ENCODE results near the gene ADAMTS5.

Gene ADAMTS5

DNA sequence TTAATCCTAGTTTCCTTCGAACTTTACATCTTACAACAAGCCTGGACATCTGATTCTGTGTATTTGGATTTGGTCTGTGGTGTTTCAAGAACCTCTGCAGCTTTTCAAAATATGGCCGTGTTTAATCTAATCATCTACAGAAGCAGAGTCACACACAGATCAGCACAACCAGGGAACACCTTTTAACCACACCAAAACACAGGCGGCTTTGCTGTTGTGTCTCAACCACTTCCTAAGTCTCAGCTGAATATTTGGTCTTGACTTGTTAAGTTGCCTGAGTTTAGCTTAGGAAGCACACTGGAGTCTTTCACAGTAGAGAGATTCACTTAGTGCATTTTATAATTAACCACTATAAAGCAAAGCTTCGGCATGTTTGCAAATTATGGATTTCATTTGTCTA is 17.1 kb downstream of the ADAMTS5 start:
- intact Hi-C loops (cut with DNase I) = no loop called here
- DNase-seq = no peak

DNA sequence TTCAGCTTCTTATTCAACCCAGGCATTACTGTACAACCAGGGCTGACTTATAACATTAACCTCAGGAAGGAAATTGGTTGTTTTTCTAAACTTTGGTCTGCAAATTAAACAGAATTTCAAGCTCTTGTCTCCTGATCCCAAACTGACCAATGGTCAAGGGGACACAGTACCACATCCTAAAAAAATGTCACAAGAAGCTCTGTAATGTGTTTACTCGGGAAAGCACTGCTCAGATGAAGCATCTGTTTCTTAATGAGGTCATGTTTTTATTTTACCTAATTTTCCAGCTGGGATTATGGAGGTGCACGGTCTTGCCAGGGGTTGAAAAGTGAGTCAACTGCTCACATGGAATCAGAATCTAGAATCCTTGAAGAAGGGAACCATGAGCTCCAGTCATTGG is 18.7 kb downstream of the ADAMTS5 start:
- intact Hi-C loops (cut with DNase I) = no loop called here
- DNase-seq = no peak

DNA sequence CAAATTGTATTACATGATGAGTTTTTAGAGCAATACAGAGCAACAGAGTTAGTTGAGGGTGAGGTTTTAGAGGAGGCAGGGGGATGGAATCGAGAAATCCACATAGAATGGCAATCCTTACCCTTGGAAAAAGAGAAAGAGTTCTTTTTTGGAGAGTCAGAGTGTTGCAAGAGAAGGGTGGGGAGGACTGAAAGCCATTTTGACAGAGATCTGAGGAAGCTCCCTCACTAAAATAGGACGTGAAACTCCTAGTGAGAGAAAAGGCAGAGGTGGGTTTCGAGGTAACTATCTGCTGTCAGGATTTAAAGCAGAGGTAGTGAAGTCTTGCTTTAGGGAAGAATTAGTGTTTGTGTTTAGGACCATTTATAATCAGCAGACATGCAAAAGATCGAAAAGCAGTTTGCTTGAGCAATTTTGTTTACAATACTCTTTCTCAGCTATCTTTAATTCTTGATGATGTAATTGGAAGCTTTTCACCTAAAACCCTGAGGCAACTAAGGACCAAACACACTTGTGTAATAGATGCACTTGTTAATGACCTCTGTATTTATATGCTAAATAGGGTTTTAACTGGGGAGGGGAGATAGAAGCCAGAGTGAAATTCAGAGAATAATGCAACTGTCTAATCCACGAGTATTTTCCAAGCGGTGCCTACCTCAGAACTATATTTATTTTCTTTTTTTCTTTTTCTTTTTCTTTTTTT is 20.0 kb downstream of the ADAMTS5 start:
- no peak for DNase-seq
- intact Hi-C loops (cut with DNase I) = no loop called here

DNA sequence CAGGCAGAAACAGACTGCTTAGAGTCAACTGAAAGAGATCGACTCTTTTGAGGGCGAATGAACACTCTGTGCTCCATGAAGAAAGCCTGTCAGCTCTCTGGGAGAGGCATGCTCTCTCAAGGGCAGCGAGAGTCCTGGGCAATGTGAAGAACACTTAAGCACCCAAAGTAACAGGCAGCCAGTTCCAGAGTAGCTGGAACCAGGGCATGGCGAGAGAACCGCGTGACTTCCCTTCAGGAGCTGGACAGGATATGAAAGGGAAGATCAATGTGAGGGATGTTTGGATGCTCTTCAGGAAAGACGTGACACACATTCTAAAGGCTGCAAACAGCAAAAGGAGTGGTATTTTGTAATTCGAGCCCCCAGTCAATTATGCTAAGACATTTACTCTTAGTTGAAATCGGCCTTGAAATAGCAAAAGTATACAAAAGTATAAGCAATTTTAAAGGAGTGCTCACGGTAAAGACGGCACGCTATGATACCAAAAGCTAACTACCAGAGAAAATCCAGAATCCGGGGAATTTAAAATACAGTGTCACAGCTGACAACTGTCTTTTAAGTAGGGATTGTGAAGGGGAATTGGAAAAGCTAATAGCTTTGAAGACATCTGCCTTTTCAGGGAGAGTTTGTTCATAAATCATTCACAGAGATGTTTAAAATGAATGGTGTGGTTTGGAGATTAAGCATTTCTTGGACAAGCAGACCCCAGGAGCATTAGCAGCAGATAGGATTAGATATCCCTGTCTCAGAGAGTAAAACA is 20.8 kb downstream of the ADAMTS5 start:
- DNase-seq = peak in 3 of 10 donors; percentile 11 to 34 (median 33)
- intact Hi-C loops (cut with DNase I) = no loop called here

DNA sequence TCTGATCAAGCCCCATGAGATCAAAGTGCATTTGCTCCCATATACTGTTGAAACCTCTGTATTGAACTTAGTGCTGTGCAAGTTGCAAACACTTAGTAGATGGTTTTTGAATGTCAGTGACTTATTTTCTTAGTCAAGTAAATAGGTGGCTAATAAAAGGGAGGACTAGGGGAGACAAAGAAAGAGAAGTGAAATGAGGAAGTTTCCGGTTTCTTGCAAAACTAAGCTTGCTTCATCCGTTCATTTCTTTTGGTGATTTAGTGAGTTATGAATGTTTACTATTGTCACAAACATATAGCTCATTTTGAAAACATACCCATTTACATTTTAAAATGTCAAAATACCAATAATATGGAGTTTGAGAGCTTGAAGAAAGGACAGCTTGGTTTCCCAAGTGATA is 23.0 kb downstream of the ADAMTS5 start:
- no peak for DNase-seq
- intact Hi-C loops (cut with DNase I) = no loop called here

DNA sequence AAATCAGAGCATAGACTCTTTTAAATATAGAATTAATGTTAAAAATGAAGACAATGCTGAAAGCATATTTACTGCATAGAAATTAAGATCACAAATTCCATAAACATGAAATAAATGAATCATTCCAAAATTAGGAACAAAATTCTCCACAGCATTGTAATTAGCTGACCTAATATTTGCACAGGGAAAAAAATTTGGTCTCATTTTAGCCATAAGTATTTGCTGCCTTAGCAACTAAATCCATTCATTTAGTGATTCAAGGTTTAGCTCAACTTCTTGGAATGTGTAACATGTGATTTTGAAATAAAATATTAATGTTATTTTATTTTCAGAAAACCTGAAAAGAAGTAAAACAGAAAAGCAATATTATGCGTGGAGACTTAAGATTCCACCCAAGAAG is 25.5 kb downstream of the ADAMTS5 start:
- no peak for DNase-seq
- intact Hi-C loops (cut with DNase I) = no loop called here

DNA sequence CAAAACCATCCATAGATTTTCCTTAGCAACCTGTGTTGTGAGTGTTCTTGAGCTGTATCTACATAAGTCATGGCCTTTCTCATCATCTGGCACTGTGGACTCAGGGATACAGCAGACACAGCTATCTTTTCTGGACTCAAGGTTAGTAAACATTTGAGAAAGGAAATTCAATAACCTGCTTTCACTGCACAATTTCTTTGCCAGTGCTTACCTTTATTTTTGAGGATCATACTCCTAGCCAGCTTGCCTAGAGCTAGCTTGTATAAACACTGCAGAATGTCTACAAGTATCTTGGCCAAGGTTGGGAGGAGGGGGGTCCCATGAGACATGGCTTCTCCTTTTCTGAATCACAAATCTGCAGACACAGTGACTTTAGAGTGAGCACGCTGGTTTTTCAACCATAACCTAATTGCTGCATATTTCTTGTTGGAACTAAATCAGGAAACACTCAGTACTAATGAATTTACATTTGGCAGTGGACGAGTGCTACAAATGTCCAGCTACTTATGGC is 27.2 kb downstream of the ADAMTS5 start:
- intact Hi-C loops (cut with DNase I) = no loop called here

DNA sequence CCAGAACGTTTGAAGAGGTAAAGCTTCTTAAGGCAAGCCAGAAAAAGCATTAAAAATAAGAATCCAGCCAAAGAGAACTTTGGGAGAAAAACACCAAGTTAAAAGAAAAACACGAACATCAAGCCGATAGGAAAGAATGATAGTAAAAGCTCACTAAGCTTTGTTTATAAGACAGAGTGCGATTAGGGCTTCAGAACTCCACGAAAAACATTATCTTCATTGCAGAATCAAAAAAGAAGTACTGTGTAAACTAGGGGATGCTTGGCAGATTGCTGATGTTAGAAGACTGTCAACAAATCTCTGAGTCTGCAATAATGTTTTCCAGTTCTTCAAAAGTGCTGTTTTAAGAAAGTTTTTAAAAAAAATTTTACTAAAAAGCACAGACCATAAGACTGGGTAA is 30.2 kb downstream of the ADAMTS5 start:
- intact Hi-C loops (cut with DNase I) = no loop called here
- no peak for DNase-seq

More for the DNA sequence above, 27.2 kb downstream of the ADAMTS5 start:
- no peak for DNase-seq

DNA sequence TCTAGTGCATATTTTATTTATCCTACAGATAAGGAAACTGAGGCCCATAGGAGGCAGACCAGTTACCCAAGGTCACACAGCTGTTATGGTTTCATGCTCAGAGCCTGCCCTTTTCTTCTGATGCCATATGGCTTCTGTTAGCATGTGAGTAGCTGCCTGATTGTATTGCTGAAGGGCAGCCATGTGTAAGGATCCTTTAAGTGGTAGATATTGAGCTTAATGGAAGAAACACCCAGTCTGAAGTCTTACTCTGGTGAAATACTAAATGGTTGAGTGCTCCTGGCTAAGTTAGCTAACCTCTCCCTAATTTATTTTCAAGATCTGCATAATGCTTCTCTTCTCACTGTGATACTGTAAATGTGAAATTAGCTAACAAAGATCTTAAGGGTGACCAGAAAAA is 30.9 kb downstream of the ADAMTS5 start:
- intact Hi-C loops (cut with DNase I) = no loop called here
- DNase-seq = no peak

DNA sequence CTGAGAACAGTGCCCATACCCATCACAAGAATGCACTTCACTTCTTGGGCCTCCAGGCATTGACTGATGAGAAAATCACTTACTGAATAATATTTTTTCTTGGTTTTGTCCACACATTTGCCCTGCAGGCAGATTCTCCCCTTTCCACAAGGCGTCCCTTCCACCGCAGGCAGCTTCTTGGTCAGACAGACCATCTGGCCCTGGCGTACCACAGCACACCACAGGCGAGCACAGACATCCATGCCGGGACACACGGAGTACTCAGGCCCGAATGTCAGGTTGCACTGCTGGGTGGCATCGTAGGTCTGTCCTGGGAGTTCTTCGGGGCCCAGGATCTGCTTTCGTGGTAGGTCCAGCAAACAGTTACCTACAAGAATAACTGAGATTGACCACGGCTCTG is 32.5 kb downstream of the ADAMTS5 start:
- intact Hi-C loops (cut with DNase I) = no loop called here
- DNase-seq = peak in 1 of 10 donors; percentile 75

DNA sequence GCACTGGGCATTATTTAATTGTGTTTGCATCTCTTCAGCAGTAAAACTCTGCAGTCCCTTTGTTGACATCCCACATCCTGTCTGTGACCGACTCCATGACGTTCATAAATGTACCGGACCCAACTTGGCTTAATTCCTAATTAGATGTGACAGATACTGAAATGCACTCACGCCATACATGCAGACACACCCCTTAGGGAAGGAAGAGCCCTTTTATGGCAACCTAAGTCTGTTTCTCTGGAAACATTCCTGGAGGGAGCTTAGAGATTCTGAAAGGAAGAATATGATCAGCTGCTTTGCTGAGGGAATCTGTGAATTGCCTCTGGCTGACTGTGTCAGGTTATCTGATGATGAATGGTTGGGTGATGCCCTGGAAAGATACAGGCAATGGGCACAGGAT is 33.4 kb downstream of the ADAMTS5 start:
- no peak for DNase-seq

DNA sequence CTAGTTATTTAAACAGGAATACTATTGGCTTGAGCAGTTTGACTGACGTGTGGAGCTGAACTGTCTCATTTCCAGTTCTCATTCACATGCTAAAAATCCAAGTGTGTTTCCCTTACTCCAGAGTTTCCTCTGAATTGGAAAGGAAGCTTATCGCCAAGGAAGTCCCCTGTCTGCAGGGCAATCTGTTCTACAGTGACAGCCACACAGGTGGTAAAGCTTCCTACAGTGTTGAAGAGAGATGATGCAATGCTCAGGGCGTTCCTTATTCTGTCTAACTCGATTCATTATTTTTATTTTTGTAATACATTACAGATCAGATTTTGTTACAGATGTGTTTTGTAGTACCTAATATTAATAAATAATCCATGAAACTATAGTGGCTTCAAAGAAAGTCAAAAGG is 41.3 kb downstream of the ADAMTS5 start:
- intact Hi-C loops (cut with DNase I) = no loop called here

More for the DNA sequence above, 33.4 kb downstream of the ADAMTS5 start:
- intact Hi-C loops (cut with DNase I) = no loop called here

DNA sequence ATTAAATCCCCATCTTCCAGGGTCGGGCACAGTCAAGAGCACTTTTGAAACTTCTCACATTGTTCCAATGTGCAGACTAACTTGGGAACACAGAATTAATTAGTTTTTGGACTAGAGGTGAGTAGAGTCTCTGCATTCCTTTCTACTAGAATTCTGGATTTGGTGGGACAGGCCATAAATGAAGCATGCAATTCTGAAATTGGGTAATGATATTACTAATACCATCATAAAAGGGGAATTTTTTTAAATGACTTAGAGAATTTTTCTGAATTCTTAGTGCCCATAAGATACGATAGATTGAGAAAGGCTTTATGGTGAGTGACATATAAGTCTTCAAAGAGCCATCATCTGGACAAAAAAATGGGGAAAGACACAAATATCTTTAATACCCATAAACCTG is 41.8 kb downstream of the ADAMTS5 start:
- intact Hi-C loops (cut with DNase I) = no loop called here
- DNase-seq = no peak

More for the DNA sequence above, 41.3 kb downstream of the ADAMTS5 start:
- no peak for DNase-seq

DNA sequence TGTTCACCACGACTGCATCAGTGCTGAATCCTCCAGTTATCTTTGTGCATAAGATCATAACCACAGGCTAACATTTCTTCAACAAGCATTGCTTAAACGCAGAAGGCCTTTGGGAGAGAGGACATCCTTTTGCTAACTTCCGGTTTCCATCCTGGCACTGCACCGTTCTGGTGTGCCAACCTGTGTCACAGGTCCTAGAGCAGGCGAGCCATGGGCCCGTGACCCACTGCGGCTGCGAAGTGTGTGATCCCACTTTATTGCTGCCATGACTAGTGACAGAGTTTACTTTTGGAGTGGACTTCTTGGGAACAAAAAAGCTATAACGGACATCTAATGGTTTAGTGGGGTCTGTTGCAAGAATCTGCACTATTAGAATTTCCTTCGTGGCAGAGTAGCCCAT is 42.9 kb downstream of the ADAMTS5 start:
- intact Hi-C loops (cut with DNase I) = no loop called here
- no peak for DNase-seq

DNA sequence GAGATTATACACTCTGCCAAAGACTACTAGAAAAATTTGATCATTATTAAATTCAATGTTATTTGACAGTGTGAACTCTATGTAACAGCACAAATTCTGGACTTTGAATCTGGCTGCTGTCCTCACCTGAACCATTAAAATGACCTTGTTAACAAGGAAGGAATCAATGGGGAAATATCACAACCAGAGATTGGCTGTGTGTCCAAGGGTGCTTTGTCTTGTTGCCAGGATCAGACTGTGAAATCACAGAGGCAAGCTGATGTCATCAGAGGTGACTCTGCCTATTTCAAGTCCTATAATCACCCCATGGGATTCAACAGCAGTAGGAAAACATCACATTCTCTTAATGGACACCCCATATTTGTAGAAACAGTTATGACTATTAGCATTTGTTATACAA is 46.8 kb downstream of the ADAMTS5 start:
- DNase-seq = no peak
- intact Hi-C loops (cut with DNase I) = no loop called here

DNA sequence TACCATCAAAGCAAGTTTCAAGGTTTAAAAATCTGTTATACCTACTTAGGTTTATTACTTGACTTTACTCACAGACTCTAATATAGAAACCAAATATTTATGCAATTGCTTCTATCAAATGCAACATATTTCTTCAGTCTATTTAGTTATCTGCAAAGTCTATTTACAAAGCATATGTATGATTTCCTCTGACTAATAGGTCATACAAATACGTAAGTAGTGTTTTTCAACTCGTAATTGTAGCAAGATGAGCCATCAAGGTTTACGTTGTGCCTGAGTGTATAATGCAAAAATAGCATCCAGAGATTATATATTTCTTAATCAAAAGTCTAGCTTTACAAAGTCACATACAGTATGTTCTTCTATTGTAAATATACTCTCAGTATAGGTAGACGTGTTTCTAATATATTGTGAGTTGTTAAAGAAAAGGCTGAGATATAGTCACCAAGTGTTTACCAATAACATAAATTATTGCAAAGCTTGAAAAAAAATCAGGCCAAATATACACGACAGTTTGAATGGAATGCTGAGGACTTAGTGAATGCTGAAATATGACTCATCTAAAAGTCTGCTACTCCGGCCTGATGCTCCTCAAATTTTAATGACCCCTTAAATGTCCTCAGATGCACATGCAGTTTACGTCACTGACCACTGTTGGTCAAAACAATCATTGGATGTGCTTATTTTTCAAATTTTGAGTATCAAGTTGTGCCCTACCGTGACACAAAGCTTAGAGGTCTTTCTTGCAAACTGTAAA is 48.4 kb downstream of the ADAMTS5 start:
- intact Hi-C loops (cut with DNase I) = no loop called here
- DNase-seq = no peak

DNA sequence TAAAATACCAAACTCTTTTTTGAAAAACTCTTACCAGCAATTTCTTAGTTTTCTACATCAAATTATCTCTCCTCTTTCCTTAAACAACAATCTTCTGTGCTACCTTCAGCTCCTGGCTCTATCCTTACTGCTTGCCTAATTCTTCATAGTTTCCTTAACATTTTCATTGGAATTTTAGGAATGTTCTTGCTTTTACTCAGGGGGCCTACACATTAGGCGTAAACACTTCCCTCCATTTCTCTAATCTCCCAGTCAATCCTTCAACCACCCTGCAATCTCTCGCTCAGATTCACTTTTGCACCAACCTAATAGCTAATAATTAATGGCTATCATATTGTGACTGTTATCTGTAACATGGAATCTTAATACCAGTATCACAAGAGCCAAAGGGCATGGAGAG is 50.1 kb downstream of the ADAMTS5 start:
- intact Hi-C loops (cut with DNase I) = no loop called here
- DNase-seq = no peak

DNA sequence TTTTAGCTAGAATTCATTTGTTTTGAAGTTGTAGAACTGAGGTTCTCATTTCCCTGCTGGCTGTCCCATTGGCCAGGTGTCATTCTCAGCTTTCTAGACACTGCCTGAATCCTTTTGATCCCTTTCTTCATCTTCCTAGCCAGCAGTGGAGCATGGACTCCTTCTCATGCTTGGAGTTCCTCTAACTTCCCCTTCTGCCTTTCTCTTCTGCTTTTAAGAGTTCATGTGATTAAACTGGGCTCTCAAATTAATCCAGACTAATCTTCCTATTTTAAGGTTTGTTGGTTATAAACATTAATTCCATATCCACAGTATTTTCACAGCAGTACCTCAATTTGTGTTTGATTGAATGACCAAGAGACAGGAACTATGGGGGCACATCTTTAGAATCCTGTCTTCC is 52.3 kb downstream of the ADAMTS5 start:
- intact Hi-C loops (cut with DNase I) = no loop called here
- DNase-seq = no peak

DNA sequence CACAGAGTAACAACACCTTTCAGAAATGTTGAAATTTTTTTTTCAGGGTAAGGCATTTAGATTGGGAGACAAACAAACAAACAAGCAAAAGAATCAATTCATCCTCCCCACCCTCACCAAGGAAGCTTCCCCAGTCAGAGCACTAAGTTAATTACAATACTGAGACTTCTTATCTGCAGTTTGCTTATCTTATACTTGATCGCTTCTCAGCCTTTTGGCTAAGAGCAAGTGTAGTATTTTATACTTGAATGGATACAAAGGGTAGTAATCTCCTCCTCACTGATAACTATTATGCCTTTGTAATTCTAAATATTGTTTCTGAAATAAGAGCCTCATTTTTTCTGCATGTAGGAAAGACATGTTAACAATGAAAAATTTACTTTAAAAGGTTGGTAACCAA is 54.4 kb downstream of the ADAMTS5 start:
- intact Hi-C loops (cut with DNase I) = no loop called here

DNA sequence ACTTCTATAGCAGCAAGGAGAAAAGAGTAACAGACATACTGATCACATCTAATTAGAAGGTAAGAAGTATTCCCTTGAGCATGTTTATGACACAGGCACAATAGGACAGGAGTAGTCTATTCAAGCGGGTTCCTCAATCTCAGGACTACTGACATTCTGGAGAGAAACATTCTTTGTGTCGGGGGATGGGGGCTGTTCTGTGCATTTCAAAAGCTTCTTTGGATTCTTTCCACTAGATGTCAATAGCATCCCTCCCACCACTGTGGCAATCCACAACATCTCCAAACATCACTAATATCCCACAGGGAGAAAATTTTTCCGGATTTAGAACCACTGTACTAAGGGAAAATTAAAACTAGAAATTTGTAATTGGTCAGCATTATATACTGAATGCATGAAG is 56.9 kb downstream of the ADAMTS5 start:
- intact Hi-C loops (cut with DNase I) = no loop called here
- no peak for DNase-seq

More for the DNA sequence above, 54.4 kb downstream of the ADAMTS5 start:
- DNase-seq = no peak

DNA sequence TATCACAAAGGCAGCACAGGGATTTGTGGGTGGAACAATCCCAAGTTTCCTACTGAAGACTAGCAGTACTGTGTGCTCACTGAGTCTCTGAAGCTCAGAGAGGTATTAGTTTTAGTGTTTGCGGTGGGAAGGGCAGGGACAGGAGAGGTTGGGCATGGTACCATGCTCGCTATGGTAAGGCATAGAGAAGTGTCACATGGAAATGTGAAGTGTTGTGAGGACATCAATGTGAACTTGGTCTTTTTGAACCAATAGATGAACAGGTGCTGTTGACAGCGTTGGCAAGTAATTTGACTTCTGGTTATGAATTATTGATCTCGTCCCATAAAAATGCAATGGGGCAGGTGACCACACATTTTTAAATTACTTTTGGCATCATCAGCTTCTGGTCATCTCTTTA is 65.9 kb downstream of the ADAMTS5 start:
- no peak for DNase-seq

More for the DNA sequence above, 65.9 kb downstream of the ADAMTS5 start:
- intact Hi-C loops (cut with DNase I) = no loop called here
